Endothelial cell of umbilical vein (primary cell): ENCODE data around the gene NTN4. TPM values are rescaled to one million over a fixed set of nuclear protein-coding genes. Genes with fewer than 3 reads are reported as not detected.

Experiments
- BruUV-seq: library from RNA; stranded (reverse); fragments of 400-500 nt; replicated peaks from 2 replicates; lab custom pipeline; 2021; lab: Mats Ljungman, UMichigan
- CTCF ChIA-PET: fragments of 300-600, 350-600 bp; sonication (Branson Sonifier 250); formaldehyde crosslinking; loops from one replicate; lab custom pipeline; 2021; ENCODE audit warnings: antibody characterized with exemption, inconsistent platforms; lab: Charles Lee
- POLR2A ChIA-PET: fragments of 300-600, 350-600 bp; sonication (Branson Sonifier 250); formaldehyde crosslinking; loops from one replicate; lab custom pipeline; 2021; ENCODE audit warnings: antibody characterized with exemption, inconsistent platforms; lab: Charles Lee
- DNase-seq: peaks from one replicate; pipeline ENCODE4 v3.0.0-alpha.2; 2011; ENCODE audit warnings: low read depth, low spot score
- FAIRE-seq: peaks from 2 replicates; lab custom pipeline; 2011; peaks lifted over from hg19 to GRCh38; lab: Jason Lieb, UNC
- H2AFZ ChIP-seq: 2 replicates; pipeline ENCODE4 v1.6.0; 2012; ENCODE audit warnings: low read depth, low read length, control low read depth, inconsistent platforms
- H3K27ac ChIP-seq: 2 replicates; pipeline ENCODE4 v1.5.1; 2011; ENCODE audit warnings: low read depth, mild to moderate bottlenecking, control low read depth, low read length, moderate library complexity; ENCODE audit not compliant: insufficient read depth
- H3K27me3 ChIP-seq, 2 experiments: 2 replicates each; pipeline versions ENCODE4 v1.6.0 to v1.6.1; 2011; ENCODE audit warnings: low read length in 2 of 2, mixed read lengths in 1 of 2; ENCODE audit not compliant: control insufficient read depth in 2 of 2, insufficient read depth in 2 of 2
- H3K36me3 ChIP-seq, 2 experiments: 2 replicates in 1 of 2; 3 replicates in 1 of 2; pipeline ENCODE4 v1.5.1; 2011; ENCODE audit warnings: low read length in 2 of 2, mild to moderate bottlenecking in 1 of 2, moderate library complexity in 1 of 2; ENCODE audit not compliant: control insufficient read depth in 2 of 2, insufficient read depth in 2 of 2; ENCODE audit errors: extremely low read depth in 1 of 2
- H3K4me1 ChIP-seq: 3 replicates; pipeline ENCODE4 v1.5.1; 2011; ENCODE audit warnings: mild to moderate bottlenecking, low read length; ENCODE audit not compliant: control insufficient read depth, insufficient read depth; ENCODE audit errors: extremely low read depth
- H3K4me2 ChIP-seq: 2 replicates; pipeline ENCODE4 v1.6.1; 2011; ENCODE audit warnings: low read length, control low read depth, mixed read lengths; ENCODE audit not compliant: insufficient read depth
- H3K4me3 ChIP-seq, 3 experiments: fragments of 200-600 bp in 1 of 3; sonication (generic), shearing (Covaris generic) in 1 of 3; replicated peaks in 1 of 3; 2 replicates each; pipeline ENCODE4 v1.5.1; 2011 to 2016; ENCODE audit warnings: control low read depth in 3 of 3, low read length in 3 of 3, mild to moderate bottlenecking in 2 of 3, inconsistent platforms in 1 of 3, low read depth in 1 of 3, moderate library complexity in 1 of 3; ENCODE audit not compliant: insufficient read depth in 1 of 3
- H3K79me2 ChIP-seq: 2 replicates; pipeline ENCODE4 v1.6.0; 2012; ENCODE audit warnings: low read length, inconsistent platforms; ENCODE audit not compliant: control insufficient read depth, insufficient read depth
- H3K9ac ChIP-seq: replicated peaks from 2 replicates; pipeline ENCODE3; 2011; ENCODE audit warnings: low read length, control low read depth; ENCODE audit not compliant: insufficient read depth; ENCODE audit errors: extremely low read depth
- H3K9me1 ChIP-seq: replicated peaks from 3 replicates; pipeline ENCODE4 v1.6.0; 2011; ENCODE audit warnings: mild to moderate bottlenecking, low read length; ENCODE audit not compliant: control insufficient read depth, insufficient read depth; ENCODE audit errors: extremely low read depth
- H3K9me3 ChIP-seq: replicated peaks from 2 replicates; pipeline ENCODE4 v1.5.1; 2012; ENCODE audit warnings: low read length, inconsistent platforms; ENCODE audit not compliant: control insufficient read depth, insufficient read depth
- H4K20me1 ChIP-seq: replicated peaks from 2 replicates; pipeline ENCODE3; 2011; ENCODE audit warnings: mild to moderate bottlenecking, low read length; ENCODE audit not compliant: control insufficient read depth, insufficient read depth; ENCODE audit errors: extremely low read depth
- EZH2 ChIP-seq: IDR thresholded peaks from 2 replicates; pipeline ENCODE4 v1.6.1; 2012; ENCODE audit warnings: borderline replicate concordance, low read depth, mild to moderate bottlenecking, moderate library complexity, low read length, inconsistent platforms; ENCODE audit not compliant: severe bottlenecking
- FOS ChIP-seq: IDR thresholded peaks from 2 replicates; pipeline ENCODE4 v1.6.1; 2011; ENCODE audit warnings: mild to moderate bottlenecking, low read length, moderate library complexity, borderline replicate concordance; ENCODE audit not compliant: insufficient read depth
- GATA2 ChIP-seq: IDR thresholded peaks from 2 replicates; pipeline ENCODE4 v1.7.0; 2011; ENCODE audit warnings: low read depth, mild to moderate bottlenecking, moderate library complexity, mixed read lengths, low read length; ENCODE audit not compliant: insufficient read length, insufficient read depth
- JUN ChIP-seq: IDR thresholded peaks from 2 replicates; pipeline ENCODE4 v1.6.1; 2011; ENCODE audit warnings: borderline replicate concordance, low read depth; ENCODE audit not compliant: insufficient read length, insufficient read depth
- MYC ChIP-seq: IDR thresholded peaks from one replicate; pipeline ENCODE4 v1.6.1; 2011; ENCODE audit warnings: mild to moderate bottlenecking, low read depth, low read length
- POLR2A ChIP-seq: IDR thresholded peaks from 2 replicates; pipeline ENCODE4 v1.6.1; 2012; ENCODE audit warnings: low read depth, mild to moderate bottlenecking, control low read depth, low read length
- POLR2AphosphoS5 ChIP-seq: IDR thresholded peaks from 2 replicates; pipeline ENCODE4 v1.6.1; 2012; ENCODE audit warnings: low read depth, mild to moderate bottlenecking, control low read depth, low read length, moderate library complexity; ENCODE audit not compliant: insufficient read depth
- dilution Hi-C: fragments of 300-500 bp; cut with MboI; formaldehyde crosslinking; loops from one replicate; pipeline ENCODE4 v1.15.0; 2019; ENCODE audit warnings: low sequenced_read_pairs; ENCODE audit not compliant: extremely low pct_ligation_motif_present
- intact Hi-C: fragments of 100-400 bp; cut with micrococcal nuclease; formaldehyde crosslinking; loops from one replicate; pipeline ENCODE4 v1.10.0; 2022
- polyA plus RNA-seq, 4 experiments: library from polyadenylated mRNA; depleted of rRNA in 3 of 4; stranded (reverse) in 3 of 4; unstranded in 1 of 4; fragments of >200 nt; gene quantifications; 2 replicates each; pipeline versions ENCODE4 v1.2.1 to v1.2.3, GENCODE V29; 2011 to 2012; ENCODE audit warnings: missing spikeins in 1 of 4
- total RNA-seq: library from RNA; stranded (reverse); gene quantifications from 2 replicates; pipeline ENCODE4 v1.2.3, GENCODE V29; 2021
- TF ChIP-seq, protein P1 (sequence below): IDR thresholded peaks from 2 replicates; pipeline ENCODE4 v1.6.1; 2011; ENCODE audit not compliant: insufficient read depth, insufficient read length
- TF ChIP-seq, protein P2 (sequence below), 2 donors: IDR thresholded peaks; 1 replicate in 1 of 2; 2 replicates in 1 of 2; pipeline ENCODE4 v1.5.1; 2011; ENCODE audit warnings: low read length in 2 of 2, mild to moderate bottlenecking in 2 of 2, moderate library complexity in 2 of 2, control low read depth in 1 of 2, inconsistent platforms in 1 of 2, low read depth in 1 of 2; ENCODE audit not compliant: insufficient read depth in 1 of 2; ENCODE audit errors: extremely low read depth in 1 of 2

NTN4 gene
- total and polyA plus RNA-seq, 2 donors (not counting 3 experiments of a cell fraction or from before 2014, with no cell fraction given): 120 to 317 TPM

- peak; percentile 77 for DNase-seq
- dilution Hi-C loops: no loop called here
- Histone ChIP-seq H3K4me2 (peak overlapping the region; percentile 3), H3K4me1 (peaks cover 48% of the 10 kb centered on the region), H3K36me3 (no peaks in the 10 kb centered on the region), H3K4me3 (no peak overlapping the region), H3K27me3 (no peaks in the 10 kb centered on the region), H3K79me2 (no peaks in the 10 kb centered on the region), H2AFZ (no peak overlapping the region), H3K27ac (peak overlapping the region; percentile 91), H4K20me1 (no peaks in the 10 kb centered on the region), H3K9me3 (no peaks in the 10 kb centered on the region), H3K9me1 (no peaks in the 10 kb centered on the region), H3K9ac (no peak overlapping the region)
- ChIA-PET CTCF (interaction anchor here (1.0 to 3.6 kb wide), 7 partner anchors 8 to 203 kb away, joined by 3 to 12 read pairs (median 4); no protein-coding TSS in a partner anchor), POLR2A (interaction anchor here (1.3 kb wide), 1 partner anchor 23 kb away, joined by 3 read pairs; no protein-coding TSS in a partner anchor)
- peak; percentile 55 for TF ChIP-seq JUN
- no peak for TF ChIP-seq MYC
- TF ChIP-seq, protein P1, sequence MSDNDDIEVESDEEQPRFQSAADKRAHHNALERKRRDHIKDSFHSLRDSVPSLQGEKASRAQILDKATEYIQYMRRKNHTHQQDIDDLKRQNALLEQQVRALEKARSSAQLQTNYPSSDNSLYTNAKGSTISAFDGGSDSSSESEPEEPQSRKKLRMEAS: no peak
- TF ChIP-seq, protein P2, sequence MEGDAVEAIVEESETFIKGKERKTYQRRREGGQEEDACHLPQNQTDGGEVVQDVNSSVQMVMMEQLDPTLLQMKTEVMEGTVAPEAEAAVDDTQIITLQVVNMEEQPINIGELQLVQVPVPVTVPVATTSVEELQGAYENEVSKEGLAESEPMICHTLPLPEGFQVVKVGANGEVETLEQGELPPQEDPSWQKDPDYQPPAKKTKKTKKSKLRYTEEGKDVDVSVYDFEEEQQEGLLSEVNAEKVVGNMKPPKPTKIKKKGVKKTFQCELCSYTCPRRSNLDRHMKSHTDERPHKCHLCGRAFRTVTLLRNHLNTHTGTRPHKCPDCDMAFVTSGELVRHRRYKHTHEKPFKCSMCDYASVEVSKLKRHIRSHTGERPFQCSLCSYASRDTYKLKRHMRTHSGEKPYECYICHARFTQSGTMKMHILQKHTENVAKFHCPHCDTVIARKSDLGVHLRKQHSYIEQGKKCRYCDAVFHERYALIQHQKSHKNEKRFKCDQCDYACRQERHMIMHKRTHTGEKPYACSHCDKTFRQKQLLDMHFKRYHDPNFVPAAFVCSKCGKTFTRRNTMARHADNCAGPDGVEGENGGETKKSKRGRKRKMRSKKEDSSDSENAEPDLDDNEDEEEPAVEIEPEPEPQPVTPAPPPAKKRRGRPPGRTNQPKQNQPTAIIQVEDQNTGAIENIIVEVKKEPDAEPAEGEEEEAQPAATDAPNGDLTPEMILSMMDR (IDR thresholded peaks at IDR 0.05; ENCODE audit: extremely low read depth in 1 of 2, insufficient read depth in 1 of 2, low read depth in 1 of 2, low read length in 2 of 2): no peak
- TF ChIP-seq GATA2: no peak
- TF ChIP-seq POLR2AphosphoS5: peak; percentile 37
- TF ChIP-seq FOS: no peak
- no peak for TF ChIP-seq POLR2A
- TF ChIP-seq EZH2: no peak
- peak; percentile 69 for FAIRE-seq
- intact Hi-C loops: no loop called here
- BruUV-seq: no TSS peak
Measured at GRCh38 chr12:95611676-95612309, 178.8 kb downstream of the NTN4 start.
